GM10847 (cell line): Measurements from ENCODE around the gene LSM12.

Experiments
- POLR2A ChIP-seq: IDR thresholded peaks from 2 replicates; pipeline ENCODE4 v1.6.1; 2011; ENCODE audit not compliant: insufficient read length; ENCODE audit errors: extremely low read depth

LSM12 gene

GRCh38 chr17:43998552-43998951 is 67.9 kb downstream of the LSM12 start:
- TF ChIP-seq POLR2A, result no peak

- TF ChIP-seq POLR2A, result no peak
Observed at GRCh38 chr17:43995150-43995471, 71.4 kb downstream of the LSM12 start.

- TF ChIP-seq POLR2A, result no peak
Observed at GRCh38 chr17:43994272-43995149, 72.0 kb downstream of the LSM12 start.

- TF ChIP-seq POLR2A, result no peak
Observed at GRCh38 chr17:43992641-43993040, 73.8 kb downstream of the LSM12 start.

GRCh38 chr17:43988301-43988700 is 78.2 kb downstream of the LSM12 start:
- TF ChIP-seq POLR2A, result no peak

GRCh38 chr17:43987131-43988021 is 79.1 kb downstream of the LSM12 start:
- no peak for TF ChIP-seq POLR2A

- TF ChIP-seq POLR2A, result no peak
Observed at GRCh38 chr17:43986225-43986981, 80.1 kb downstream of the LSM12 start.

- no peak for TF ChIP-seq POLR2A
Observed at GRCh38 chr17:43984521-43984920, 82.0 kb downstream of the LSM12 start.
